Spleen (tissue), 7 donors: ENCODE measurements around the gene EPHA4.

Experiments
- POLR2AphosphoS5 ChIP-seq, 3 donors: sonication (generic); formaldehyde crosslinking; IDR thresholded peaks; one replicate each; pipeline ENCODE4 v1.5.1; 2017; ENCODE audit warnings: antibody characterized with exemption in 3 of 3
- TF ChIP-seq, protein P1 (sequence below), 11 experiments: fragments of 200-600 bp in 7 of 11; fragments of 450-650 bp in 4 of 11; sonication (generic) in 4 of 11; IDR thresholded peaks in 8 of 11; conservative IDR thresholded peaks in 3 of 11; 1 replicate in 7 of 11; 2 replicates in 4 of 11; pipeline versions ENCODE4 v1.4.0 to v1.8.0; 2016 to 2021; ENCODE audit warnings: antibody characterized with exemption in 11 of 11, inconsistent platforms in 4 of 11, mild to moderate bottlenecking in 1 of 11
- donor health status: DM: no; HTN: no; CAD: no; lungs with moderate emphysema.
- donor health status: DM: no; HTN: no; CAD: no.
- donor health status: DM: no; HTN: no; CAD: no.

DNA sequence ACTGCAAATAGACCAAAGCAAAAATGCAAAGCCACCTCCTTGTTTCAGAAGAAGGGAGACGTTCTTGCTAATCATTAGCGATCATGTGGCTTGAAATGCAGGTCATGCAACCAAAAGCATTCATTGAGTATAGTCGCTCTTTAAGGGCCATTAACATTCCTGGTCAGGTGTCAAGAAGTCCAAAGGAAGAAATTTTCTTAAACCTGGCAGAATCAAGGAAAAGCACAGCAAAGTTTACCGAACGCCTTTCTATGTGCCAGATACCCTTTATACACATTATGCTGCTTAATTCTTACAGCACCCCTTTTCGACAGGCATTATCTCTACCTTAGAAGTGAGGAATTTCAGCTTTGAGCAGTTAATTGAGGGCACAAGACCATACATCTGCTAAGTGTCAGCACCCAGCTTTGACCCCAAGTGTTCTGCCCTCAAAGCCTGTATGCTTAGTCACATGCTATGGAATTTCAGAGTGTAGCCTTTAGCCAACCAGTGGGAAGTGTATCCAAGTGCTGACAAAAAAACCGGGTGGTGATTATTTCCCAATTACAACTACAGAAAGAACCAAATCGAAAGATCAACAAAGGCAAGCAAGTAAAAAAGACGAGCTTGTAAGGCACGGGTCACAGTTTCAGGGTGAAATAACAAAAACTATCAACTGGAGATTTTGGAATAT is 70.8 kb downstream of the EPHA4 start:
- TF ChIP-seq, protein P1, sequence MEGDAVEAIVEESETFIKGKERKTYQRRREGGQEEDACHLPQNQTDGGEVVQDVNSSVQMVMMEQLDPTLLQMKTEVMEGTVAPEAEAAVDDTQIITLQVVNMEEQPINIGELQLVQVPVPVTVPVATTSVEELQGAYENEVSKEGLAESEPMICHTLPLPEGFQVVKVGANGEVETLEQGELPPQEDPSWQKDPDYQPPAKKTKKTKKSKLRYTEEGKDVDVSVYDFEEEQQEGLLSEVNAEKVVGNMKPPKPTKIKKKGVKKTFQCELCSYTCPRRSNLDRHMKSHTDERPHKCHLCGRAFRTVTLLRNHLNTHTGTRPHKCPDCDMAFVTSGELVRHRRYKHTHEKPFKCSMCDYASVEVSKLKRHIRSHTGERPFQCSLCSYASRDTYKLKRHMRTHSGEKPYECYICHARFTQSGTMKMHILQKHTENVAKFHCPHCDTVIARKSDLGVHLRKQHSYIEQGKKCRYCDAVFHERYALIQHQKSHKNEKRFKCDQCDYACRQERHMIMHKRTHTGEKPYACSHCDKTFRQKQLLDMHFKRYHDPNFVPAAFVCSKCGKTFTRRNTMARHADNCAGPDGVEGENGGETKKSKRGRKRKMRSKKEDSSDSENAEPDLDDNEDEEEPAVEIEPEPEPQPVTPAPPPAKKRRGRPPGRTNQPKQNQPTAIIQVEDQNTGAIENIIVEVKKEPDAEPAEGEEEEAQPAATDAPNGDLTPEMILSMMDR (IDR thresholded peaks at IDR 0.05 in 8 of 11, conservative IDR thresholded peaks at IDR 0.05 in 3 of 11), result no peak
- no peak for TF ChIP-seq POLR2AphosphoS5 (IDR thresholded peaks at IDR 0.05)
